Sigmoid colon (tissue), 7 donors: ENCODE data around the gene AKAP1. TPM values are rescaled to one million over a fixed set of nuclear protein-coding genes. Genes with fewer than 3 reads are reported as not detected.

ENCODE experiments used
- DNase-seq: peaks from one replicate; pipeline ENCODE4 v3.0.0-alpha.2; 2019
- H3K27ac ChIP-seq, 4 donors: fragments of 200-600 bp; sonication (generic); one replicate each; pipeline ENCODE4 v1.5.1; 2016 to 2019; ENCODE audit warnings: mild to moderate bottlenecking in 1 of 4
- H3K27me3 ChIP-seq, 3 donors: fragments of 200-600 bp; sonication (generic); one replicate each; pipeline ENCODE4 v1.5.1; 2019; ENCODE audit warnings: mild to moderate bottlenecking in 1 of 3
- H3K36me3 ChIP-seq, 4 donors: fragments of 200-600 bp; sonication (generic); one replicate each; pipeline ENCODE4 v1.5.1; 2016 to 2019
- H3K4me1 ChIP-seq, 4 donors: fragments of 200-600 bp; sonication (generic); one replicate each; pipeline ENCODE4 v1.5.1; 2017 to 2019
- H3K4me3 ChIP-seq, 4 donors: fragments of 200-600 bp; sonication (generic); one replicate each; pipeline ENCODE4 v1.5.1; 2017 to 2019; ENCODE audit warnings: mild to moderate bottlenecking in 2 of 4, moderate library complexity in 1 of 4
- H3K9me3 ChIP-seq, 4 donors: fragments of 200-600 bp in 3 of 4; sonication (generic) in 3 of 4; one replicate each; pipeline versions ENCODE4 v1.5.1 to v1.6.1; 2013 to 2019
- CTCF ChIP-seq, 4 experiments: fragments of 450-650 bp in 3 of 4; fragments of 200-600 bp in 1 of 4; IDR thresholded peaks; one replicate each; pipeline ENCODE4 v1.5.1; 2016 to 2019; ENCODE audit warnings: antibody characterized with exemption in 4 of 4, mild to moderate bottlenecking in 3 of 4, moderate library complexity in 2 of 4
- EP300 ChIP-seq, 4 donors: sonication (generic); formaldehyde crosslinking; IDR thresholded peaks; one replicate each; pipeline ENCODE4 v1.6.1; 2017; ENCODE audit warnings: antibody characterized with exemption in 4 of 4
- POLR2A ChIP-seq, 2 donors: fragments of 450-650 bp; IDR thresholded peaks; one replicate each; pipeline ENCODE4 v1.6.1; 2016; ENCODE audit warnings: antibody characterized with exemption in 2 of 2, mild to moderate bottlenecking in 2 of 2, moderate library complexity in 2 of 2
- POLR2AphosphoS5 ChIP-seq, 4 donors: sonication (generic); formaldehyde crosslinking; IDR thresholded peaks; one replicate each; pipeline ENCODE4 v1.6.1; 2017; ENCODE audit warnings: antibody characterized with exemption in 4 of 4
- WGBS, 2 donors: extraction: QIAGEN DNeasy Blood & Tissue Kit; methylation state at CpG; one replicate each; pipeline ENCODE4 v1.1.7; 2013; 5-methylcytosine and 5-hydroxymethylcytosine counted together
- intact Hi-C: fragments of 100-400 bp; cut with DNase I; formaldehyde crosslinking; loops from one replicate; pipeline ENCODE4 v1.15.1; 2023
- polyA plus RNA-seq, 3 donors: library from polyadenylated mRNA; stranded (reverse); fragments of 200-250 nt; gene quantifications; one replicate each; pipeline ENCODE4 v1.2.3, GENCODE V29; 2013
- total RNA-seq, 4 donors: library from RNA; depleted of rRNA; stranded (reverse); fragments of >200 nt; gene quantifications; one replicate each; pipeline ENCODE4 v1.1.0, GENCODE V29; 2016
- donor health status: healthy with polysubstance abuse.
- donor health status: Bipolar disorder and iron deficiency.
- donor health status: healthy.

The AKAP1 gene
- total and polyA plus RNA-seq, 7 donors = 12.7 to 126 (median 78.9) TPM

GRCh38 chr17:57114085-57114673 is 29.1 kb downstream of the AKAP1 start:
- Histone ChIP-seq H3K4me1 (peaks cover 0 to 40% (median 31%) of the 10 kb centered on the region in 4 donors), H3K4me3 (no peak overlapping the region), H3K9me3 (no peaks in the 10 kb centered on the region), H3K27me3 (no peaks in the 10 kb centered on the region), H3K36me3 (peaks cover 46 to 79% (median 70%) of the 10 kb centered on the region in 4 donors), H3K27ac (peak overlapping the region in 3 of 4 donors; percentile 45 to 63 (median 46))
- 80 to 85% methylated on average over 13 of the region's 13 CpGs for WGBS, 2 donors
- peak; percentile 45 to 88 (median 77) for TF ChIP-seq CTCF (IDR thresholded peaks at IDR 0.05)
- TF ChIP-seq EP300 (IDR thresholded peaks at IDR 0.05) = no peak
- DNase-seq = no peak
- intact Hi-C loops = loop anchor here (5.0 to 10.0 kb wide), 2 partner anchors 112 to 971 kb away; partner anchors contain the start of gene DYNLL2

GRCh38 chr17:57115377-57115776 is 30.3 kb downstream of the AKAP1 start:
- intact Hi-C loops = loop anchor here (10.0 kb wide), 1 partner anchor 969 kb away; the partner anchor contains the start of gene DYNLL2
- Histone ChIP-seq H3K4me1 (peaks cover 0 to 28% (median 19%) of the 10 kb centered on the region in 4 donors), H3K9me3 (no peaks in the 10 kb centered on the region), H3K27me3 (no peaks in the 10 kb centered on the region), H3K4me3 (no peak overlapping the region), H3K36me3 (peaks cover 54 to 91% (median 77%) of the 10 kb centered on the region in 4 donors), H3K27ac (no peak overlapping the region)
- TF ChIP-seq POLR2AphosphoS5 (IDR thresholded peaks at IDR 0.05) = no peak
- no peak for TF ChIP-seq EP300 (IDR thresholded peaks at IDR 0.05)
- TF ChIP-seq POLR2A (IDR thresholded peaks at IDR 0.05) = no peak
- no peak for TF ChIP-seq CTCF (IDR thresholded peaks at IDR 0.05)
- no peak for DNase-seq
- 88 to 94% methylated on average over 4 of the region's 4 CpGs for WGBS, 2 donors

- TF ChIP-seq POLR2A (IDR thresholded peaks at IDR 0.05) = no peak
- no peak for TF ChIP-seq POLR2AphosphoS5 (IDR thresholded peaks at IDR 0.05)
- TF ChIP-seq CTCF (IDR thresholded peaks at IDR 0.05) = no peak
- TF ChIP-seq EP300 (IDR thresholded peaks at IDR 0.05) = no peak
- intact Hi-C loops = loop anchor here (10.0 kb wide), 1 partner anchor 969 kb away; the partner anchor contains the start of gene DYNLL2
- Histone ChIP-seq H3K4me3 (no peak overlapping the region), H3K36me3 (peaks cover 59 to 96% (median 78%) of the 10 kb centered on the region in 4 donors), H3K27me3 (no peaks in the 10 kb centered on the region), H3K27ac (no peak overlapping the region), H3K4me1 (peaks cover 0 to 25% (median 16%) of the 10 kb centered on the region in 4 donors), H3K9me3 (no peaks in the 10 kb centered on the region)
- DNase-seq = no peak
- 97 to 98% methylated on average over 21 of the region's 21 CpGs for WGBS, 2 donors
Measured at GRCh38 chr17:57115916-57116315, 30.9 kb downstream of the AKAP1 start.

GRCh38 chr17:57117798-57118197 is 32.8 kb downstream of the AKAP1 start:
- Histone ChIP-seq H3K4me1 (peaks cover 0 to 22% (median 9%) of the 10 kb centered on the region in 4 donors), H3K36me3 (peaks cover 57 to 99% (median 70%) of the 10 kb centered on the region in 4 donors), H3K4me3 (no peak overlapping the region), H3K9me3 (no peaks in the 10 kb centered on the region), H3K27ac (no peak overlapping the region), H3K27me3 (no peaks in the 10 kb centered on the region)
- TF ChIP-seq EP300 (IDR thresholded peaks at IDR 0.05) = no peak
- TF ChIP-seq POLR2AphosphoS5 (IDR thresholded peaks at IDR 0.05) = no peak
- no peak for TF ChIP-seq POLR2A (IDR thresholded peaks at IDR 0.05)
- no peak for TF ChIP-seq CTCF (IDR thresholded peaks at IDR 0.05)
- no peak for DNase-seq
- intact Hi-C loops = loop anchor here (10.0 kb wide), 1 partner anchor 967 kb away; the partner anchor contains the start of gene DYNLL2
- WGBS, 2 donors = 94 to 95% methylated on average over 4 of the region's 4 CpGs
